GM13976 (cell line): ENCODE results near the gene MATK.

Experiments
- DNase-seq: peaks from one replicate; pipeline ENCODE4 v3.0.0; 2012; ENCODE audit warnings: low spot score
- in situ Hi-C: fragments of 300-500 bp; cut with MboI; formaldehyde crosslinking; loops from one replicate; pipeline ENCODE4 v1.12.0; 2022; ENCODE audit warnings: low sequenced_read_pairs, mixed read lengths, inconsistent platforms; ENCODE audit not compliant: unreplicated experiment
- TF ChIP-seq, protein P1 (sequence below): IDR thresholded peaks from 2 replicates; pipeline ENCODE4 v1.5.1; 2012; ENCODE audit warnings: borderline replicate concordance, mild to moderate bottlenecking; ENCODE audit not compliant: insufficient read depth; ENCODE audit errors: extremely low read depth, missing control alignments, control extremely low read depth

The MATK gene

DNA sequence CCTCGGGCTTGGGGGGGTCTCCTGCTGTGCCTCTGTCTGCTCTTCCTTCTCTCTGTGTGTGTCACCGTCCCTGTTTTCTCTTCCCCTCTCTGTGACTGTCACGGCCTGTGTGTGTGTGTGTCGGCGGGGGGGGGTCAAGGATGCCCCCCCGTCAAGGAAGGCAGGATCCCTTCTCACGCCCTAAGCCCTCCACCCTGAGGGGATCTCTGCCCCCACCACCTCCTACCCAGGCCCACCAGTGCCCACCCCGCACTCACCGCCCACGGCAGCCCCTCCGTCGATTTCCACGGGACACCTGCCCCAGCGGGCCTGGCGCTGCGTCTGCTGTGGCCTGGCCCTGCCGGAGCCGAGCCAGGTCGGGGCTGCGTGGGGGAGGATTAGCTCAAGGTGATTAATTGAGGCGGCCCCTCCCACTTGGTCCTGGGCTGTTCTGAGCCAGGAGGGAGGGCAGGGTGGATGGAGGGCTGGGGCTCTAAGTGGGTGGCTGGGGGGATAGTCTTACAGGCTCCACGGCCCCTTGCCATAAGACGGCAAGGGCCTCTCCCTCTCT is 14.2 kb downstream of the MATK start, which contains the start of gene RAX2:
TSS of gene RAX2 (minus strand) at position 323 of the 550 bp plus-strand sequence. CDS start 486 bp downstream, outside the sequence.
- in situ Hi-C loops: no loop called here
- no peak for DNase-seq

GRCh38 chr19:3771000-3771905 is 14.9 kb downstream of the MATK start:
- in situ Hi-C loops: no loop called here
- TF ChIP-seq, protein P1, sequence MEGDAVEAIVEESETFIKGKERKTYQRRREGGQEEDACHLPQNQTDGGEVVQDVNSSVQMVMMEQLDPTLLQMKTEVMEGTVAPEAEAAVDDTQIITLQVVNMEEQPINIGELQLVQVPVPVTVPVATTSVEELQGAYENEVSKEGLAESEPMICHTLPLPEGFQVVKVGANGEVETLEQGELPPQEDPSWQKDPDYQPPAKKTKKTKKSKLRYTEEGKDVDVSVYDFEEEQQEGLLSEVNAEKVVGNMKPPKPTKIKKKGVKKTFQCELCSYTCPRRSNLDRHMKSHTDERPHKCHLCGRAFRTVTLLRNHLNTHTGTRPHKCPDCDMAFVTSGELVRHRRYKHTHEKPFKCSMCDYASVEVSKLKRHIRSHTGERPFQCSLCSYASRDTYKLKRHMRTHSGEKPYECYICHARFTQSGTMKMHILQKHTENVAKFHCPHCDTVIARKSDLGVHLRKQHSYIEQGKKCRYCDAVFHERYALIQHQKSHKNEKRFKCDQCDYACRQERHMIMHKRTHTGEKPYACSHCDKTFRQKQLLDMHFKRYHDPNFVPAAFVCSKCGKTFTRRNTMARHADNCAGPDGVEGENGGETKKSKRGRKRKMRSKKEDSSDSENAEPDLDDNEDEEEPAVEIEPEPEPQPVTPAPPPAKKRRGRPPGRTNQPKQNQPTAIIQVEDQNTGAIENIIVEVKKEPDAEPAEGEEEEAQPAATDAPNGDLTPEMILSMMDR: no peak

More for the DNA sequence above, 14.2 kb downstream of the MATK start, which contains the start of gene RAX2:
- TF ChIP-seq, protein P1: no peak

DNA sequence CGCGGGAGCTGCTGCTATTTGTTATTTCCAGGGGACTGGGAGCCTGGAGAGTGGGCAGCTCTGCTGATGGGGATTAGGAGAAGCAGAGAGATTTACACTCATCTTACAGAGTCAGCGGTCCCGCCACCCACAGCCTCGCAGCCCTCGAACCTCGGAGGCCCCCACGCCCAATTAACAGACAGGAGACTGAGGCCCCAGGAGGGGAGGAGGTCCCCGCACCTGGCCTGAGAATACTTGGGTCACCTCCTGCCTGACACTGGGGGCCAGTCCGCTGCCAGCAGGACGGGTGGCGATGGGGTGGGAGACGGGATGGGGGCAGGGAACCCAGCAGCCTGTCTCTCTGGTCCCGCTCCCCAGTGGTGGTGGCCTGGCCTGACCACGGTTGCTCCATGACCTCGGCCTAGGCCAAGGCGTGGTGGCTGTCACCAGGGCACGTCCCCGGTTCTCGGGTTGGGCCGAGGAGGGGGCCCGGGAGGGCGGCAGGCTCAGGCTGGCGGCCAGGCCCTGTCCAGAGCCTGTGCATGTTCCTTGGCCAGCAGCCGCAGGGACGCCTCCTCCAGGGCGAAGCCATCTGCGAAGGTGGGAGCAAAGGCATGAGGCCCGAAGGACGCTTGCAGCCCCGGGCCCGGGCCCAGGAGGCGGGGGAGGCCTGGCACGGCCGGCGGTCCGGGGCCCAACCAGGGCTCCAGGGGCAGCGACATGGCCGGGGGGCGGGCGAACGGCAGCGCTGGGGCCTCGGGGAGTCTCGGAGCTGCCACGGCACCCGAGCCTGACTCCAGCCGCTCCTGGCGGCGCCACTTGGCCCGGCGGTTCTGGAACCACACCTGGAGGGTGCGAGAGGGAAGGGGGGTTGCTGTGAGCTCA is 15.8 kb downstream of the MATK start:
- DNase-seq: no peak
- TF ChIP-seq, protein P1: no peak
- in situ Hi-C loops: no loop called here

More at GRCh38 chr19:3771000-3771905, 14.9 kb downstream of the MATK start:
- DNase-seq: no peak

DNA sequence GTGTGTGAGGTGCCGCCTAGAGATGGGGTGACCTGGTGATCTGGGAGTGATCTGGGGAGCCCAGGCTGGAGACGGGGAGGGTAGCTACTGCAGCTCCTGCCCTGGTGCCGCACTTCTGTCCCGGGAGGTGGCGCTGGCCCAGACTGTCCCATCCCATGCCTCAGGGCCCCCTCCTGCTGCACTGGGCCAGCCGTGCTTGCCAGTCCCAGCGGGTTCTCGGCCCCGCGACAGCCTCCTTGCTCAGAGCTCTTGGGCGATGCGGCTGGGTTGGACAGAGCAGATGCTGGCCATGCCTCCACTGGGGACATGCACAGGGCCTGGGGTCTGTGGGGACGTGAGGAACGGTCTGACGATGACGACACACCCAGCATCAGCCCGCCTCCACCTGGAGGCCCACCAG is 16.7 kb downstream of the MATK start:
- TF ChIP-seq, protein P1: no peak
- DNase-seq: no peak
- in situ Hi-C loops: no loop called here

GRCh38 chr19:3768748-3769099 is 17.5 kb downstream of the MATK start:
- in situ Hi-C loops: no loop called here
- TF ChIP-seq, protein P1: no peak
- DNase-seq: no peak

GRCh38 chr19:3768015-3768747 is 18.0 kb downstream of the MATK start:
- in situ Hi-C loops: no loop called here
- no peak for DNase-seq

More at GRCh38 chr19:3768015-3768747, 18.0 kb downstream of the MATK start:
- TF ChIP-seq, protein P1: no peak
